Measurements from ENCODE around the gene PRR19.

Gene PRR19

GRCh38 chr19:42284591-42285341, 17.2 kb upstream of the PRR19 start:
- DNase-seq, result no peak

GRCh38 chr19:42285541-42285941, 16.4 kb upstream of the PRR19 start:
- DNase-seq, result no peak

GRCh38 chr19:42285988-42286348, 16.0 kb upstream of the PRR19 start:
- DNase-seq, result no peak

- no peak for DNase-seq
Measured at GRCh38 chr19:42286349-42287016, 15.4 kb upstream of the PRR19 start.

GRCh38 chr19:42287017-42287826, 14.7 kb upstream of the PRR19 start:
- no peak for DNase-seq

- DNase-seq, result no peak
Measured at GRCh38 chr19:42287827-42288107, 14.2 kb upstream of the PRR19 start.

GRCh38 chr19:42288387-42288786, 13.5 kb upstream of the PRR19 start:
- no peak for DNase-seq

GRCh38 chr19:42288881-42289555, 12.9 kb upstream of the PRR19 start:
- DNase-seq, result no peak

- no peak for DNase-seq
Measured at GRCh38 chr19:42289556-42290041, 12.3 kb upstream of the PRR19 start.

GRCh38 chr19:42290136-42290522, 11.8 kb upstream of the PRR19 start:
- no peak for DNase-seq

GRCh38 chr19:42290523-42291434, 11.2 kb upstream of the PRR19 start:
- DNase-seq, result peak; percentile 71

- no peak for DNase-seq
Measured at GRCh38 chr19:42291435-42291810, 10.5 kb upstream of the PRR19 start.

- no peak for DNase-seq
Measured at GRCh38 chr19:42292042-42292960, 9.6 kb upstream of the PRR19 start.

GRCh38 chr19:42292963-42293362, 9.0 kb upstream of the PRR19 start:
- DNase-seq, result no peak

GRCh38 chr19:42293540-42293939, 8.4 kb upstream of the PRR19 start:
- no peak for DNase-seq

GRCh38 chr19:42293948-42294347, 8.0 kb upstream of the PRR19 start:
- DNase-seq, result no peak

- no peak for DNase-seq
Measured at GRCh38 chr19:42294471-42295137, 7.3 kb upstream of the PRR19 start.

- no peak for DNase-seq
Measured at GRCh38 chr19:42295342-42295741, 6.6 kb upstream of the PRR19 start.

GRCh38 chr19:42295831-42296525, 6.0 kb upstream of the PRR19 start:
- peak; percentile 91 for DNase-seq

- no peak for DNase-seq
Measured at GRCh38 chr19:42297039-42297438, 4.9 kb upstream of the PRR19 start.

All from CD4-positive, alpha-beta T cell treated with Interleukin-17A for 1 hour (primary cell).